Psoas muscle (tissue), 8 donors: ENCODE measurements around the gene FAM177B. TPM values are rescaled to one million over a fixed set of nuclear protein-coding genes. Genes with fewer than 3 reads are reported as not detected.

Source experiments
- ATAC-seq, 4 donors: fragments of 200-7000 bp; cut with Tn5 transposase; one replicate each; pipeline ENCODE4 v1.9.1; 2020; ENCODE audit warnings: moderate library complexity in 3 of 4, mild to moderate bottlenecking in 2 of 4
- DNase-seq, 2 donors: peaks; one replicate each; pipeline ENCODE4 v3.0.0-alpha.2; 2020
- H3K27ac ChIP-seq: fragments of 200-600 bp; one replicate; pipeline ENCODE4 v1.8.0; 2022
- H3K27me3 ChIP-seq, 3 donors: fragments of 200-600 bp in 1 of 3; one replicate each; pipeline versions ENCODE4 v1.6.1 to v1.8.0; 2013 to 2022; ENCODE audit warnings: low read length in 2 of 3, mild to moderate bottlenecking in 2 of 3, moderate library complexity in 1 of 3; ENCODE audit not compliant: insufficient read depth in 3 of 3
- H3K36me3 ChIP-seq, 2 donors: fragments of 200-600 bp in 1 of 2; one replicate each; pipeline versions ENCODE4 v1.6.1 to v1.8.0; 2013 to 2022; ENCODE audit warnings: low read depth in 1 of 2, mild to moderate bottlenecking in 1 of 2, moderate library complexity in 1 of 2; ENCODE audit not compliant: insufficient read depth in 1 of 2
- H3K4me1 ChIP-seq: fragments of 200-600 bp; one replicate; pipeline ENCODE4 v1.8.0; 2022
- H3K4me3 ChIP-seq: fragments of 200-600 bp; one replicate; pipeline ENCODE4 v1.8.0; 2022; ENCODE audit warnings: mild to moderate bottlenecking
- H3K9me3 ChIP-seq: fragments of 200-600 bp; one replicate; pipeline ENCODE4 v1.8.0; 2022
- WGBS, 3 donors: extraction: QIAGEN DNeasy Blood & Tissue Kit; methylation state at CpG; one replicate each; pipeline versions ENCODE4 v1.1.6 to v1.1.7; 2013; 5-methylcytosine and 5-hydroxymethylcytosine counted together
- intact Hi-C, 2 donors: fragments of 100-400 bp; cut with DNase I; formaldehyde crosslinking; loops; one replicate each; pipeline versions ENCODE4 v1.11.0 to v1.14.2; 2022
- polyA plus RNA-seq, 3 donors: library from polyadenylated mRNA; stranded (reverse); fragments of 200-250 nt; gene quantifications; one replicate each; pipeline ENCODE4 v1.2.3, GENCODE V29; 2013
- total RNA-seq, 4 donors: library from RNA; stranded (reverse); fragmentation: NEBNext Ultra II Directional in 2 of 4; extraction: Animal tissue kit (Norgen Biotek cat#: 25700) in 2 of 4; gene quantifications; one replicate each; pipeline versions ENCODE4 v1.2.1 to v1.2.4, GENCODE V29; 2021 to 2023
- TF ChIP-seq, protein P1 (sequence below): fragments of 200-600 bp; IDR thresholded peaks from one replicate; pipeline ENCODE4 v1.8.0; 2022; ENCODE audit warnings: antibody characterized with exemption
- donor health status: healthy with polysubstance abuse.
- donor health status: DM: no; HTN: no; CAD: no; lungs with moderate emphysema.
- donor health status: Bipolar disorder and iron deficiency.
- donor health status: healthy.
- donor health status: DM: yes; HTN: yes; CAD: no.
- donor health status: DM: no; HTN: no; CAD: no.
- donor health status: DM: no; HTN: no; CAD: no.
- donor health status: DM: yes; HTN: yes; CAD: no.

FAM177B gene
- total and polyA plus RNA-seq, 7 donors: 0.08 TPM; not detected in 6

DNA sequence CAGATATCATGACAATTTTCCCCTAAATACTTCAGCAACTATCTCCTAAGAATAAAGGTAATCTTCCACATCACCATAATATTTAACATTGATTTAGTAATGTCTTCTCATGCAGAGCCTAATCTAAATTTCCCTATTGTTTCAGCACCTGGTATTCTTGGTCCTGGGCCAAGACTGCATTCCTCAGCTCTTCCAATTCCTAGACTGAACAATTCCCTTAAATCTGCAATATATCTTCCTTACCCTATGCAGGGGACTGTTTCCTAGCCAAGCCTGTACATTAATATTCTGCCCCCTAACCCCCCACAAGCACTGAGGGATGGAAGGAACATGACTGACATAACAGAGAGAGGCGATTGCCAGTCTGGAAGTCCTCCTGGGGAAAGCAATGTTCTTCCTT, 49.1 kb downstream of the FAM177B start:
- H3K4me1 ChIP-seq: no peaks in the 10 kb centered on the region
- H3K9me3 ChIP-seq: no peaks in the 10 kb centered on the region
- H3K27ac ChIP-seq: no peak overlapping the region
- DNase-seq (no peak), ATAC-seq (no peak)
- intact Hi-C loops: no loop called here
- H3K4me3 ChIP-seq: no peak overlapping the region
- WGBS, 3 donors: 43 to 58% (median 45%) methylated on average over 1 of the region's 1 CpG
- H3K27me3 ChIP-seq: peaks cover 0 to 2% (median 0%) of the 10 kb centered on the region in 3 donors
- TF ChIP-seq, protein P1, sequence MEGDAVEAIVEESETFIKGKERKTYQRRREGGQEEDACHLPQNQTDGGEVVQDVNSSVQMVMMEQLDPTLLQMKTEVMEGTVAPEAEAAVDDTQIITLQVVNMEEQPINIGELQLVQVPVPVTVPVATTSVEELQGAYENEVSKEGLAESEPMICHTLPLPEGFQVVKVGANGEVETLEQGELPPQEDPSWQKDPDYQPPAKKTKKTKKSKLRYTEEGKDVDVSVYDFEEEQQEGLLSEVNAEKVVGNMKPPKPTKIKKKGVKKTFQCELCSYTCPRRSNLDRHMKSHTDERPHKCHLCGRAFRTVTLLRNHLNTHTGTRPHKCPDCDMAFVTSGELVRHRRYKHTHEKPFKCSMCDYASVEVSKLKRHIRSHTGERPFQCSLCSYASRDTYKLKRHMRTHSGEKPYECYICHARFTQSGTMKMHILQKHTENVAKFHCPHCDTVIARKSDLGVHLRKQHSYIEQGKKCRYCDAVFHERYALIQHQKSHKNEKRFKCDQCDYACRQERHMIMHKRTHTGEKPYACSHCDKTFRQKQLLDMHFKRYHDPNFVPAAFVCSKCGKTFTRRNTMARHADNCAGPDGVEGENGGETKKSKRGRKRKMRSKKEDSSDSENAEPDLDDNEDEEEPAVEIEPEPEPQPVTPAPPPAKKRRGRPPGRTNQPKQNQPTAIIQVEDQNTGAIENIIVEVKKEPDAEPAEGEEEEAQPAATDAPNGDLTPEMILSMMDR: no peak
- no peaks in the 10 kb centered on the region for H3K36me3 ChIP-seq

DNA sequence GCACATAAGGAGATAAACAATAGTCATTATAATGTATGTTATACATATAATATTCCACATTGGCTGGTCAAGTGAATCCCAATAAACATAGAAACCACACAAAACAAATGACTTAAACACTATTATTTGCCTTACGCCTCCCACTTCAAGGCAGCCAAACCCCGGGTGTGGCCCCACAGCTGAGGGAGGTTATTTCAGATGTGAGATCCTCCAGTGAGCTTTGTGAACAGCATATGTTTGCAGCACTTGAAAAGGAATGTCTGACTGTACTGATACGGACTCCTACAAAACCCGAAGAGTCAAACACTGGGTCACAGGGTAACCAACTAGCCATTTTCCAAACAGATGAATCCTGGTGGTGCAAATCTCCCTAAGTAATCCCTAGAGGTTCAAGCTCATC, 50.7 kb downstream of the FAM177B start:
- intact Hi-C loops: no loop called here
- TF ChIP-seq, protein P1: no peak
- Histone ChIP-seq H3K4me3 (no peak overlapping the region), H3K9me3 (no peaks in the 10 kb centered on the region), H3K4me1 (no peaks in the 10 kb centered on the region), H3K27me3 (peaks cover 0 to 2% (median 0%) of the 10 kb centered on the region in 3 donors), H3K36me3 (no peaks in the 10 kb centered on the region), H3K27ac (no peak overlapping the region)
- no peak for DNase-seq
- ATAC-seq: no peak
- 66 to 79% (median 71%) methylated on average over 4 of the region's 4 CpGs for WGBS, 3 donors

DNA sequence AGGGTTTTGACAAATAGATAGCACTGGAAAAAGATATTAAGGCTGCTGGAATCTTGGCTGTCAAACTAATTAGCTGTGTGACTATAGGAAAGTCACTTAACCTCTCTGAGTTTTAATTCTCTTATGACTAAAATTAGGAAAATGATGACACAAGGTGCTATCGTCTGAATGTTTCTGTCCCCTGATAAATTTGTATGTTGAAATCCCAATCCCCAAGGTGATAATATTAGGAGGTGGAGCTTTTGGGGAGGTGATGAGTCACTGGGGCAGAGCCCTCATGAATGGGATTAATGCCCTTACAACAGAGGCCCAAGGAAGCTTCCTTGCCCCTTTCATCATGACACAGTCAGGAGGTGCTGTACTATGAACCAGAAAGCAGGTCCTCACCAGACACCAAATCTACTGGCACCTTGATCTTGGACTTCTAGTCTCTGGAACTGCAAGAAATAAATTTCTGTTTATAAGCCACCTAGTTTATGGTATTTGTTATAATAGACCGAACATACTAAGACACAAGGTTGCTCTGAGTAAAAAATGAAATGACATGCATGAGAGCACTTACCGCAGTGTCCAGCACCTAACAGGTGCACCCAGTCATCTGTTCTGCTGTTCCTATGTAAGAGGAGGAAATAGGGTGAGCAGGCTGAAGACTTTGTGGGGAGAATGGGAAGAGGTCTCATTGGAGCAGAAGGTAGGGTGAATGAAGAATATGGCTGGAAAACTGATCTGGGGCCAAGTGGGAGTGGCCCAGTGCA, 51.6 kb downstream of the FAM177B start:
- no peaks in the 10 kb centered on the region for H3K9me3 ChIP-seq
- H3K4me3 ChIP-seq: no peak overlapping the region
- ATAC-seq (no peak), DNase-seq (no peak)
- no peaks in the 10 kb centered on the region for H3K4me1 ChIP-seq
- TF ChIP-seq, protein P1: no peak
- H3K36me3 ChIP-seq: no peaks in the 10 kb centered on the region
- intact Hi-C loops: no loop called here
- no peak overlapping the region for H3K27ac ChIP-seq
- 76 to 81% (median 77%) methylated on average over 3 of the region's 3 CpGs for WGBS, 3 donors
- peaks cover 0 to 2% (median 0%) of the 10 kb centered on the region in 3 donors for H3K27me3 ChIP-seq

DNA sequence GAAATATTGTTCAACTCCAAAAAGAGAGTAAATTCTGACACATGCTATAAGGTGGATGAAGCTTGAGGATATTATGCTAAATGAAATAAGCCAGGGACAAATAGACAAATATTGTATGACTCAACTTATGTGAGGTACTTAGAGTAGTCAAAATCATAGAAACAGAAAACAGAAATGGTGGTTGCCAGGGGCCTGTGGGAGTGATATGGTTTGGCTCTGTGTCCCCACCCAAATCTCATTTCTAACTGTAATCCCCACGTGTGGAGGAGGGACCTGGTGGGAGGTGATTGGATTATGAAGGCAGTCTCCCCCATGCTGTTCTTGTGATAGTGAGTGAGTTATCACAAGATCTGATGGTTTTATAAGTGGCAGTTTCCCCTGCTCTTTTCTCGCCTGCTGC, 53.1 kb downstream of the FAM177B start:
- Histone ChIP-seq H3K9me3 (no peaks in the 10 kb centered on the region), H3K36me3 (no peaks in the 10 kb centered on the region), H3K4me3 (no peak overlapping the region), H3K27me3 (peaks cover 0 to 2% (median 0%) of the 10 kb centered on the region in 3 donors), H3K27ac (no peak overlapping the region), H3K4me1 (no peaks in the 10 kb centered on the region)
- DNase-seq (no peak), ATAC-seq (no peak)
- intact Hi-C loops: loop anchor here (2.0 to 10.0 kb wide), 3 partner anchors 292 to 335 kb away; no protein-coding TSS in a partner anchor
- TF ChIP-seq, protein P1: no peak
- 81 to 86% (median 82%) methylated on average over 2 of the region's 2 CpGs for WGBS, 3 donors
